SK-N-MC (cell line): Measurements from ENCODE around the gene YOD1.

Source experiments
- EZH2 ChIP-seq: fragments of 200-600 bp; sonication (generic); IDR thresholded peaks from one replicate; pipeline ENCODE4 v1.6.1; 2017; ENCODE audit warnings: antibody characterized with exemption
- FOXP2 ChIP-seq: optimal IDR thresholded peaks from 2 replicates; pipeline ENCODE3; 2011; ENCODE audit warnings: mild to moderate bottlenecking, moderate library complexity; ENCODE audit not compliant: insufficient read depth; ENCODE audit errors: extremely low read length, control extremely low read depth
- POLR2AphosphoS5 ChIP-seq: IDR thresholded peaks from 2 replicates; pipeline ENCODE4 v1.6.1; 2012; ENCODE audit warnings: mild to moderate bottlenecking, low read depth, low read length, borderline replicate concordance

- TF ChIP-seq POLR2AphosphoS5 (no peak), EZH2 (no peak), FOXP2 (no peak)
Observed at GRCh38 chr1:207036865-207037264, 14.1 kb downstream of the YOD1 start.
